ENCODE results near the gene RASGRP2. TPM values are rescaled to one million over a fixed set of nuclear protein-coding genes. Genes with fewer than 3 reads are reported as not detected.

Gene RASGRP2
- polyA plus RNA-seq, 1 donor (not counting 4 experiments of a cell fraction or from before 2014, with no cell fraction given): 0.49 TPM

DNA sequence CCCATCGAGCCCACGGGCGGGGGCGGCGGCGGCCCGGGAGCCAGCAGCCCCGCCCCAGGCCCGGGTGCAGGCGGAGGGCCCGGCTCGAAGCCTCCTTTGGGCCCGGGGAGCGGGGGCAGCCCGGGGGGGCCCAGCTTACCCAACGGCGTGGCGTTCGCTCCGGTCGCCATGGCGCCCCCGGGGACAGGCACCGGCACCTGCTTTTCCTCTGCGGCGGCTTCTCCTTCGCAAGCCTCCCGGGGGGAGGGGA, 34.2 kb upstream of the RASGRP2 start:
- H3K9ac ChIP-seq (ENCODE audit: control insufficient read depth, extremely low read depth, insufficient read depth, low read length): peak overlapping the region; percentile 91
- peak overlapping the region; percentile 63 to 81 (median 67) for H3K4me3 ChIP-seq (ENCODE audit: control insufficient read depth in 2 of 3, extremely low read depth in 1 of 3, insufficient read depth in 2 of 3, low read depth in 1 of 3, low read length in 3 of 3)
- no peak overlapping the region for H2AFZ ChIP-seq (ENCODE audit: control insufficient read depth, low read length)
- H3K4me1 ChIP-seq (ENCODE audit: control insufficient read depth, extremely low read depth, insufficient read depth, low read length): peaks cover 16% of the 10 kb centered on the region
- H3K9me3 ChIP-seq (ENCODE audit: control insufficient read depth, low read depth, low read length): no peaks in the 10 kb centered on the region
- H4K20me1 ChIP-seq (ENCODE audit: control insufficient read depth, extremely low read depth, insufficient read depth, low read length): peaks cover 39% of the 10 kb centered on the region
- DNase-seq (ENCODE audit: low read depth, low spot score): no peak
- no peak overlapping the region for H3K4me2 ChIP-seq (ENCODE audit: control insufficient read depth, extremely low read depth, insufficient read depth, low read depth, low read length)
- no peak for FAIRE-seq
- H3K36me3 ChIP-seq (ENCODE audit: control insufficient read depth in 2 of 2, extremely low read depth in 1 of 2, insufficient read depth in 2 of 2, low read length in 2 of 2): peaks cover 19 to 35% of the 10 kb centered on the region in 2 experiments
- TF ChIP-seq, protein P1, sequence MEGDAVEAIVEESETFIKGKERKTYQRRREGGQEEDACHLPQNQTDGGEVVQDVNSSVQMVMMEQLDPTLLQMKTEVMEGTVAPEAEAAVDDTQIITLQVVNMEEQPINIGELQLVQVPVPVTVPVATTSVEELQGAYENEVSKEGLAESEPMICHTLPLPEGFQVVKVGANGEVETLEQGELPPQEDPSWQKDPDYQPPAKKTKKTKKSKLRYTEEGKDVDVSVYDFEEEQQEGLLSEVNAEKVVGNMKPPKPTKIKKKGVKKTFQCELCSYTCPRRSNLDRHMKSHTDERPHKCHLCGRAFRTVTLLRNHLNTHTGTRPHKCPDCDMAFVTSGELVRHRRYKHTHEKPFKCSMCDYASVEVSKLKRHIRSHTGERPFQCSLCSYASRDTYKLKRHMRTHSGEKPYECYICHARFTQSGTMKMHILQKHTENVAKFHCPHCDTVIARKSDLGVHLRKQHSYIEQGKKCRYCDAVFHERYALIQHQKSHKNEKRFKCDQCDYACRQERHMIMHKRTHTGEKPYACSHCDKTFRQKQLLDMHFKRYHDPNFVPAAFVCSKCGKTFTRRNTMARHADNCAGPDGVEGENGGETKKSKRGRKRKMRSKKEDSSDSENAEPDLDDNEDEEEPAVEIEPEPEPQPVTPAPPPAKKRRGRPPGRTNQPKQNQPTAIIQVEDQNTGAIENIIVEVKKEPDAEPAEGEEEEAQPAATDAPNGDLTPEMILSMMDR (optimal IDR thresholded peaks at IDR 0.05 in 1 of 3, IDR thresholded peaks at IDR 0.05 in 1 of 3, conservative IDR thresholded peaks at IDR 0.05 in 1 of 3; ENCODE audit: extremely low read depth in 1 of 3, insufficient read depth in 2 of 3, low read length in 3 of 3): no peak
- no peak for TF ChIP-seq EZH2 (IDR thresholded peaks at IDR 0.05; ENCODE audit: low read length)
- peak overlapping the region; percentile 93 for H3K27ac ChIP-seq (ENCODE audit: control insufficient read depth, insufficient read depth, low read length)
- no peaks in the 10 kb centered on the region for H3K9me1 ChIP-seq (ENCODE audit: control insufficient read depth, extremely low read depth, insufficient read depth, low read length)
- H3K27me3 ChIP-seq (ENCODE audit: control insufficient read depth, extremely low read depth, insufficient read depth, low read length): no peaks in the 10 kb centered on the region
- dilution Hi-C loops (cut with MboI; ENCODE audit: extremely low pct_ligation_motif_present, low sequenced_read_pairs): no loop called here
- H3K79me2 ChIP-seq (ENCODE audit: control insufficient read depth, insufficient read depth, low read length): peaks cover 44% of the 10 kb centered on the region

DNA sequence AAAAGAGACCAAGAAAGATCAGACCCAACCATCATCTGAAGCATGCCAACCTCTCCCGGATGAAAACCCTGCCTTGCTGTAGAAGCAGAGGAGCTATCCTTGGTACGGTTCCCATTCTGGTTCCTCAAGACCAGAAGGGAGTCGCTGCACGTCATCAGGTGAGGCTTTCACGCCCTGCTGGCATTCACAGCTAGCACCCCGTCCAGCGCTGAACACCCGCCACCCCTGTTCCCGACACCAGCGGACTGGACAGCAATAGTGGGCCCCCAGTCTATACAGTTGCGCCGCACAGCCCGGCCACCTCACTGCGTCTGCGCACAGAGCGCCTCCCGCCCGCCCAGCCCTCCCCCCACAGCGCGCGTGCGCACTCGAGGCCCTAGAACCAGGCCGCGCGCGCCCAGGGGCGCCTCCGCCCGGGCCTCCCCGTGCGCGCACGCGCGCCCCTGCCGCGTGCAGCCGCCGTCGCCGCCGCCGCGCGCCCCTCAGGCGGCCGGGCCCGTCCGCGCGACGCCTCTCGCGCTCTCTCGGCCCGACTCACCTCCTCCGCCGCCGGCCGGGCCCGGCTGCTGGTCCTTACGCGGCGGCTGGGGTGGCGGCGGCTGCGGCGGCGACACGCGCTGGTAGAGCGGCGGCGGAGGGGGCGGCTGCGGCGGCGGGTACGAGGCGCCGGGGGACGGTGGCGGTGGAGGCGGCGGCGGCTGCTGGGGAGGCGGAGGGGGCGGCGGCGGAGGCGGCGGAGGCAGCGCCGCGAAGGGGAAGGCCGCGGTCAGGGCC, 33.7 kb upstream of the RASGRP2 start:
- Histone ChIP-seq H3K27me3 (ENCODE audit: control insufficient read depth, extremely low read depth, insufficient read depth, low read length) (no peaks in the 10 kb centered on the region), H2AFZ (ENCODE audit: control insufficient read depth, low read length) (no peak overlapping the region), H3K79me2 (ENCODE audit: control insufficient read depth, insufficient read depth, low read length) (peaks cover 49% of the 10 kb centered on the region), H3K4me2 (ENCODE audit: control insufficient read depth, extremely low read depth, insufficient read depth, low read depth, low read length) (peak overlapping the region; percentile 100), H3K9me3 (ENCODE audit: control insufficient read depth, low read depth, low read length) (no peaks in the 10 kb centered on the region), H3K36me3 (ENCODE audit: control insufficient read depth in 2 of 2, extremely low read depth in 1 of 2, insufficient read depth in 2 of 2, low read length in 2 of 2) (peaks cover 24 to 40% of the 10 kb centered on the region in 2 experiments), H3K9ac (ENCODE audit: control insufficient read depth, extremely low read depth, insufficient read depth, low read length) (peak overlapping the region; percentile 91), H3K4me1 (ENCODE audit: control insufficient read depth, extremely low read depth, insufficient read depth, low read length) (peaks cover 16% of the 10 kb centered on the region), H3K9me1 (ENCODE audit: control insufficient read depth, extremely low read depth, insufficient read depth, low read length) (no peaks in the 10 kb centered on the region), H4K20me1 (ENCODE audit: control insufficient read depth, extremely low read depth, insufficient read depth, low read length) (peaks cover 44% of the 10 kb centered on the region), H3K27ac (ENCODE audit: control insufficient read depth, insufficient read depth, low read length) (peak overlapping the region; percentile 93), H3K4me3 (ENCODE audit: control insufficient read depth in 2 of 3, extremely low read depth in 1 of 3, insufficient read depth in 2 of 3, low read depth in 1 of 3, low read length in 3 of 3) (peak overlapping the region; percentile 67 to 100 (median 99))
- no peak for TF ChIP-seq EZH2 (IDR thresholded peaks at IDR 0.05; ENCODE audit: low read length)
- TF ChIP-seq, protein P1 (optimal IDR thresholded peaks at IDR 0.05 in 1 of 3, IDR thresholded peaks at IDR 0.05 in 1 of 3, conservative IDR thresholded peaks at IDR 0.05 in 1 of 3; ENCODE audit: extremely low read depth in 1 of 3, insufficient read depth in 2 of 3, low read length in 3 of 3): no peak
- FAIRE-seq: no peak
- DNase-seq (ENCODE audit: low read depth, low spot score): no peak
- dilution Hi-C loops (cut with MboI; ENCODE audit: extremely low pct_ligation_motif_present, low sequenced_read_pairs): no loop called here

All from keratinocyte (primary cell).